HG03039 (cell line): ENCODE data around the gene TACC2.
"Not testable (repeated sequence)": the region's sequence is repeated elsewhere in the genome, so short reads cannot be mapped to it uniquely, and the experiment has no call there.

Experiments
- ATAC-seq: cut with Tn5 transposase; IDR thresholded peaks from one replicate; pipeline ENCODE4 v1.9.1; 2021; ENCODE audit warnings: mild to moderate bottlenecking, moderate library complexity; ENCODE audit not compliant: unreplicated experiment

The TACC2 gene

GRCh38 chr10:121976607-121977006 is 12.4 kb upstream of the TACC2 start:
- no peak for ATAC-seq

GRCh38 chr10:121978511-121978910 is 10.5 kb upstream of the TACC2 start:
- no peak for ATAC-seq

- ATAC-seq, result no peak
Measured at GRCh38 chr10:121981346-121981745, 7.6 kb upstream of the TACC2 start.

- no peak for ATAC-seq
Measured at GRCh38 chr10:121983852-121984251, 5.1 kb upstream of the TACC2 start.

- ATAC-seq, result no peak
Measured at GRCh38 chr10:121984463-121984862, 4.5 kb upstream of the TACC2 start.

GRCh38 chr10:121990015-121990677 is 1.2 kb downstream of the TACC2 start:
- ATAC-seq, result no peak

GRCh38 chr10:121991727-121992126 is 2.8 kb downstream of the TACC2 start:
- ATAC-seq, result not testable (repeated sequence)

GRCh38 chr10:121994429-121994941 is 5.5 kb downstream of the TACC2 start:
- ATAC-seq, result no peak

- no peak for ATAC-seq
Measured at GRCh38 chr10:121998462-121998861, 9.5 kb downstream of the TACC2 start.

GRCh38 chr10:121999301-121999700 is 10.3 kb downstream of the TACC2 start:
- ATAC-seq, result no peak

GRCh38 chr10:122001698-122002097 is 12.7 kb downstream of the TACC2 start:
- ATAC-seq, result no peak

GRCh38 chr10:122007415-122007814 is 18.5 kb downstream of the TACC2 start:
- no peak for ATAC-seq

- no peak for ATAC-seq
Measured at GRCh38 chr10:122010405-122011050, 21.6 kb downstream of the TACC2 start.

- no peak for ATAC-seq
Measured at GRCh38 chr10:122012731-122013130, 23.8 kb downstream of the TACC2 start.

- no peak for ATAC-seq
Measured at GRCh38 chr10:122013311-122013780, 24.4 kb downstream of the TACC2 start.

- no peak for ATAC-seq
Measured at GRCh38 chr10:122014652-122015248, 25.8 kb downstream of the TACC2 start.

- not testable (repeated sequence) for ATAC-seq
Measured at GRCh38 chr10:122017926-122018325, 29.0 kb downstream of the TACC2 start.

GRCh38 chr10:122018491-122018890 is 29.5 kb downstream of the TACC2 start:
- no peak for ATAC-seq

GRCh38 chr10:122018951-122019413 is 30.0 kb downstream of the TACC2 start:
- no peak for ATAC-seq

GRCh38 chr10:122019414-122019975 is 30.5 kb downstream of the TACC2 start:
- no peak for ATAC-seq

- ATAC-seq, result no peak
Measured at GRCh38 chr10:122020226-122020625, 31.3 kb downstream of the TACC2 start.
